ENCODE measurements around the gene SGSM1.
"Not testable (repeated sequence)": the region's sequence is repeated elsewhere in the genome, so short reads cannot be mapped to it uniquely, and the experiment has no call there.

Gene SGSM1

GRCh38 chr22:24807284-24807950 is 1.4 kb downstream of the SGSM1 start:
- no peak for DNase-seq

GRCh38 chr22:24809331-24809730 is 3.3 kb downstream of the SGSM1 start:
- DNase-seq = no peak

GRCh38 chr22:24810043-24810749 is 4.2 kb downstream of the SGSM1 start:
- DNase-seq = no peak

- no peak for DNase-seq
These were observed 7.2 kb downstream of the SGSM1 start for GRCh38 chr22:24812950-24813775.

- no peak for DNase-seq
These were observed 8.1 kb downstream of the SGSM1 start for GRCh38 chr22:24813861-24814770.

GRCh38 chr22:24816806-24817205 is 10.8 kb downstream of the SGSM1 start:
- DNase-seq = no peak

GRCh38 chr22:24819487-24819886 is 13.5 kb downstream of the SGSM1 start:
- DNase-seq = no peak

GRCh38 chr22:24819911-24820461 is 14.0 kb downstream of the SGSM1 start:
- no peak for DNase-seq

GRCh38 chr22:24822471-24822870 is 16.5 kb downstream of the SGSM1 start:
- no peak for DNase-seq

- no peak for DNase-seq
These were observed 17.8 kb downstream of the SGSM1 start for GRCh38 chr22:24823787-24824186.

- no peak for DNase-seq
These were observed 18.2 kb downstream of the SGSM1 start for GRCh38 chr22:24824250-24824649.

- no peak for DNase-seq
These were observed 18.9 kb downstream of the SGSM1 start for GRCh38 chr22:24824915-24825314.

- DNase-seq = no peak
These were observed 20.8 kb downstream of the SGSM1 start for GRCh38 chr22:24826710-24827285.

- no peak for DNase-seq
These were observed 21.3 kb downstream of the SGSM1 start for GRCh38 chr22:24827296-24827695.

GRCh38 chr22:24830205-24830979 is 24.4 kb downstream of the SGSM1 start:
- DNase-seq = no peak

- no peak for DNase-seq
These were observed 25.7 kb downstream of the SGSM1 start for GRCh38 chr22:24831687-24832086.

GRCh38 chr22:24833881-24834495 is 28.0 kb downstream of the SGSM1 start:
- no peak for DNase-seq

GRCh38 chr22:24834845-24835570 is 29.0 kb downstream of the SGSM1 start:
- no peak for DNase-seq

- no peak for DNase-seq
These were observed 30.3 kb downstream of the SGSM1 start for GRCh38 chr22:24836282-24836681.

GRCh38 chr22:24837517-24837916 is 31.5 kb downstream of the SGSM1 start:
- not testable (repeated sequence) for DNase-seq
